ENCODE measurements around the gene C1orf87.

C1orf87 gene

DNA sequence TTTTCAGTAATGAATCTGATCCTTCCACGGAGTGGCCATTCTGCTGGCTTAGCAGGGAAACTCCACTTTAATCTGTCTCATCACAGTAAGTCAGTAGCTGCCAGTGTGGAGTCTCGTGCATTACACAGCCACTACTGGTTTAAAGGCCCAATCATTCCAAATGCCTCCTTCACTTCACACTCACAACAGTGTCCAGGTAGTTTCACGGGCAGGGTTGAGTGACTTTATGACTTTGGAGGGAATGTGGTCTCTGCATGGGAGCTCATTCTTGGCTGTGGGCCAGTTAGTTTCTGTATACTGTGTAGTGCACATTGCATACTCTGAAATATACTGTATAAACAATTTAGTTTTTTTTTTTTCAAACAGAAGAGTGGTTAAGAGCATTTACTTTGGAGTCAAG, 34.6 kb upstream of the C1orf87 start:
- DNase-seq (ENCODE audit: low spot score) = no peak
- Histone ChIP-seq H2AFZ (ENCODE audit: low read length) (no peak overlapping the region), H3K9me3 (replicated peaks in 1 of 2; ENCODE audit: control insufficient read depth in 2 of 2, insufficient read depth in 1 of 2, low read depth in 1 of 2, low read length in 2 of 2) (no peaks in the 10 kb centered on the region), H3K18ac (ENCODE audit: low read length) (no peak overlapping the region), H2BK5ac (ENCODE audit: low read length) (no peak overlapping the region), H2AK5ac (ENCODE audit: low read depth, low read length) (no peak overlapping the region), H3K36me3 (replicated peaks in 1 of 2; ENCODE audit: control insufficient read depth in 2 of 2, insufficient read depth in 2 of 2, low read length in 2 of 2) (no peaks in the 10 kb centered on the region), H3K4me3 (ENCODE audit: low read length in 2 of 2) (no peak overlapping the region), H4K91ac (ENCODE audit: low read depth, low read length, poor library complexity) (no peak overlapping the region), H3K4me2 (ENCODE audit: insufficient read depth, low read length, poor library complexity, severe bottlenecking) (no peak overlapping the region), H3K27me3 (ENCODE audit: control insufficient read depth in 3 of 3, insufficient read depth in 3 of 3, low read depth in 1 of 3, low read length in 3 of 3) (peaks cover 0 to 2% (median 0%) of the 10 kb centered on the region in 3 experiments), H3K4me1 (ENCODE audit: control insufficient read depth in 2 of 2, insufficient read depth in 1 of 2, low read depth in 1 of 2, low read length in 2 of 2) (no peaks in the 10 kb centered on the region), H3K79me1 (ENCODE audit: low read depth, low read length) (no peaks in the 10 kb centered on the region), H2BK12ac (ENCODE audit: low read length) (no peak overlapping the region), H3K23ac (ENCODE audit: low read depth, low read length, poor library complexity) (no peak overlapping the region), H3K4ac (ENCODE audit: low read length) (no peak overlapping the region), H3K9ac (ENCODE audit: low read depth, low read length, poor library complexity) (no peak overlapping the region), H4K8ac (ENCODE audit: low read depth, low read length) (no peak overlapping the region), H2BK15ac (ENCODE audit: low read length) (no peak overlapping the region), H2BK120ac (ENCODE audit: low read depth, low read length) (no peak overlapping the region), H3K14ac (ENCODE audit: low read length) (no peak overlapping the region), H3K27ac (replicated peaks; ENCODE audit: low read length) (no peak overlapping the region)
- WGBS, 2 donors (ENCODE audit: extremely low coverage in 2 of 2, insufficient read length in 2 of 2, insufficient replicate concordance in 1 of 2) = no CpG with 5 or more reads among the region's 3 CpGs

DNA sequence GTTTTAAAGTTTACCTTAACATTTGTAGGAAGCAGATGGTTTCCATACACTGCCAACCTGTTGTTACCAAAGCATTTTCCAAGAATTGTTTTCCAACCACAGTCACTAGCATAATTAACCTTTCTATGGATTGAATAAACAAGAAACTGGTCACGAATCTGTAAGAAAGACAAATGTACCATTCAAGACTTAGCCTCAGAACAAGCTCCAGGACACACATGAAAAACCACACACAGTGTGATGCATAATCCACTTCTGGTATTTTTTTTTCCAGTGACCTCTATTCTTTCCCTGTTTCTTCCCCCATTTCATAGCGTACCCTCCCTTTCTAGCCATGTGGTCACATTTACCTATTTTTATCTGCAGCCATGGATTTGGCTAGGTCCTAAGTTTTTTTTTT, 29.6 kb upstream of the C1orf87 start:
- Histone ChIP-seq H3K14ac (ENCODE audit: low read length) (no peak overlapping the region), H3K23ac (ENCODE audit: low read depth, low read length, poor library complexity) (no peak overlapping the region), H3K4ac (ENCODE audit: low read length) (no peak overlapping the region), H2AK5ac (ENCODE audit: low read depth, low read length) (no peak overlapping the region), H2BK12ac (ENCODE audit: low read length) (no peak overlapping the region), H2BK5ac (ENCODE audit: low read length) (no peak overlapping the region), H3K27ac (replicated peaks; ENCODE audit: low read length) (no peak overlapping the region), H2BK15ac (ENCODE audit: low read length) (no peak overlapping the region), H3K4me3 (ENCODE audit: low read length in 2 of 2) (no peak overlapping the region), H3K9me3 (replicated peaks in 1 of 2; ENCODE audit: control insufficient read depth in 2 of 2, insufficient read depth in 1 of 2, low read depth in 1 of 2, low read length in 2 of 2) (no peaks in the 10 kb centered on the region), H3K4me2 (ENCODE audit: insufficient read depth, low read length, poor library complexity, severe bottlenecking) (no peak overlapping the region), H2AFZ (ENCODE audit: low read length) (no peak overlapping the region), H3K4me1 (ENCODE audit: control insufficient read depth in 2 of 2, insufficient read depth in 1 of 2, low read depth in 1 of 2, low read length in 2 of 2) (no peaks in the 10 kb centered on the region), H2BK120ac (ENCODE audit: low read depth, low read length) (no peak overlapping the region), H3K9ac (ENCODE audit: low read depth, low read length, poor library complexity) (no peak overlapping the region), H4K8ac (ENCODE audit: low read depth, low read length) (no peak overlapping the region), H3K18ac (ENCODE audit: low read length) (no peak overlapping the region), H3K27me3 (ENCODE audit: control insufficient read depth in 3 of 3, insufficient read depth in 3 of 3, low read depth in 1 of 3, low read length in 3 of 3) (no peaks in the 10 kb centered on the region), H3K79me1 (ENCODE audit: low read depth, low read length) (no peaks in the 10 kb centered on the region), H4K91ac (ENCODE audit: low read depth, low read length, poor library complexity) (no peak overlapping the region), H3K36me3 (replicated peaks in 1 of 2; ENCODE audit: control insufficient read depth in 2 of 2, insufficient read depth in 2 of 2, low read length in 2 of 2) (no peaks in the 10 kb centered on the region)
- WGBS, 2 donors (ENCODE audit: extremely low coverage in 2 of 2, insufficient read length in 2 of 2, insufficient replicate concordance in 1 of 2) = no CpG with 5 or more reads among the region's 2 CpGs
- DNase-seq (ENCODE audit: low spot score) = no peak

GRCh38 chr1:60102267-60103061, 28.9 kb upstream of the C1orf87 start:
- WGBS, 2 donors (ENCODE audit: extremely low coverage in 2 of 2, insufficient read length in 2 of 2, insufficient replicate concordance in 1 of 2) = no CpG with 5 or more reads among the region's 3 CpGs
- Histone ChIP-seq H3K23ac (ENCODE audit: low read depth, low read length, poor library complexity) (no peak overlapping the region), H4K91ac (ENCODE audit: low read depth, low read length, poor library complexity) (no peak overlapping the region), H2AK5ac (ENCODE audit: low read depth, low read length) (no peak overlapping the region), H2AFZ (ENCODE audit: low read length) (no peak overlapping the region), H3K14ac (ENCODE audit: low read length) (no peak overlapping the region), H2BK12ac (ENCODE audit: low read length) (no peak overlapping the region), H2BK15ac (ENCODE audit: low read length) (no peak overlapping the region), H3K9ac (ENCODE audit: low read depth, low read length, poor library complexity) (no peak overlapping the region), H3K18ac (ENCODE audit: low read length) (no peak overlapping the region), H3K79me1 (ENCODE audit: low read depth, low read length) (no peaks in the 10 kb centered on the region), H2BK120ac (ENCODE audit: low read depth, low read length) (no peak overlapping the region), H3K4me3 (ENCODE audit: low read length in 2 of 2) (no peak overlapping the region), H3K36me3 (replicated peaks in 1 of 2; ENCODE audit: control insufficient read depth in 2 of 2, insufficient read depth in 2 of 2, low read length in 2 of 2) (no peaks in the 10 kb centered on the region), H3K4ac (ENCODE audit: low read length) (no peak overlapping the region), H3K4me2 (ENCODE audit: insufficient read depth, low read length, poor library complexity, severe bottlenecking) (no peak overlapping the region), H3K27me3 (ENCODE audit: control insufficient read depth in 3 of 3, insufficient read depth in 3 of 3, low read depth in 1 of 3, low read length in 3 of 3) (no peaks in the 10 kb centered on the region), H3K27ac (replicated peaks; ENCODE audit: low read length) (no peak overlapping the region), H3K4me1 (ENCODE audit: control insufficient read depth in 2 of 2, insufficient read depth in 1 of 2, low read depth in 1 of 2, low read length in 2 of 2) (no peaks in the 10 kb centered on the region), H4K8ac (ENCODE audit: low read depth, low read length) (no peak overlapping the region), H2BK5ac (ENCODE audit: low read length) (no peak overlapping the region), H3K9me3 (replicated peaks in 1 of 2; ENCODE audit: control insufficient read depth in 2 of 2, insufficient read depth in 1 of 2, low read depth in 1 of 2, low read length in 2 of 2) (no peaks in the 10 kb centered on the region)
- no peak for DNase-seq (ENCODE audit: low spot score)

GRCh38 chr1:60101516-60101915, 27.9 kb upstream of the C1orf87 start:
- no peaks in the 10 kb centered on the region for H3K36me3 ChIP-seq (replicated peaks in 1 of 2; ENCODE audit: control insufficient read depth in 2 of 2, insufficient read depth in 2 of 2, low read length in 2 of 2)
- H3K27ac ChIP-seq (replicated peaks; ENCODE audit: low read length) = no peak overlapping the region
- H4K91ac ChIP-seq (ENCODE audit: low read depth, low read length, poor library complexity) = no peak overlapping the region
- no peak overlapping the region for H2BK15ac ChIP-seq (ENCODE audit: low read length)
- no peak overlapping the region for H3K23ac ChIP-seq (ENCODE audit: low read depth, low read length, poor library complexity)
- whole genome bisulfite sequencing, 2 donors (ENCODE audit: extremely low coverage in 2 of 2, insufficient read length in 2 of 2, insufficient replicate concordance in 1 of 2) = no CpG with 5 or more reads among the region's 2 CpGs
- H2BK5ac ChIP-seq (ENCODE audit: low read length) = no peak overlapping the region
- H3K79me1 ChIP-seq (ENCODE audit: low read depth, low read length) = no peaks in the 10 kb centered on the region
- no peak overlapping the region for H2BK120ac ChIP-seq (ENCODE audit: low read depth, low read length)
- no peaks in the 10 kb centered on the region for H3K9me3 ChIP-seq (replicated peaks in 1 of 2; ENCODE audit: control insufficient read depth in 2 of 2, insufficient read depth in 1 of 2, low read depth in 1 of 2, low read length in 2 of 2)
- H4K8ac ChIP-seq (ENCODE audit: low read depth, low read length) = no peak overlapping the region
- no peak overlapping the region for H3K18ac ChIP-seq (ENCODE audit: low read length)
- no peak overlapping the region for H2AK5ac ChIP-seq (ENCODE audit: low read depth, low read length)
- H3K4me3 ChIP-seq (ENCODE audit: low read length in 2 of 2) = no peak overlapping the region
- DNase-seq (ENCODE audit: low spot score) = no peak
- no peaks in the 10 kb centered on the region for H3K27me3 ChIP-seq (ENCODE audit: control insufficient read depth in 3 of 3, insufficient read depth in 3 of 3, low read depth in 1 of 3, low read length in 3 of 3)
- no peaks in the 10 kb centered on the region for H3K4me1 ChIP-seq (ENCODE audit: control insufficient read depth in 2 of 2, insufficient read depth in 1 of 2, low read depth in 1 of 2, low read length in 2 of 2)
- H3K9ac ChIP-seq (ENCODE audit: low read depth, low read length, poor library complexity) = no peak overlapping the region
- H3K14ac ChIP-seq (ENCODE audit: low read length) = no peak overlapping the region
- H2AFZ ChIP-seq (ENCODE audit: low read length) = no peak overlapping the region
- H3K4me2 ChIP-seq (ENCODE audit: insufficient read depth, low read length, poor library complexity, severe bottlenecking) = no peak overlapping the region
- H3K4ac ChIP-seq (ENCODE audit: low read length) = no peak overlapping the region
- no peak overlapping the region for H2BK12ac ChIP-seq (ENCODE audit: low read length)

Data from neuronal stem cell (in vitro differentiated cells).